ENCODE results near the gene KCNH1.

GRCh38 chr1:210827481-210827880, 306.5 kb downstream of the KCNH1 start:
- TF ChIP-seq CTCF (IDR thresholded peaks at IDR 0.05; ENCODE audit: insufficient read depth, low read depth, low read length) (no peak), EZH2 (IDR thresholded peaks at IDR 0.05; ENCODE audit: insufficient read depth, low read length) (no peak)

All from astrocyte (in vitro differentiated cells and primary cell).